ENCODE measurements around the gene ZCCHC7. TPM values are rescaled to one million over a fixed set of nuclear protein-coding genes. Genes with fewer than 3 reads are reported as not detected.
"Not testable (repeated sequence)": the region's sequence is repeated elsewhere in the genome, so short reads cannot be mapped to it uniquely, and the experiment has no call there.

The ZCCHC7 gene
- total RNA-seq, 1 donor from 2014 or later, result 20.3 TPM

- intact Hi-C loops (cut with micrococcal nuclease), result no loop called here
These were observed 275.3 kb downstream of the ZCCHC7 start for GRCh38 chr9:37395663-37396062.

DNA sequence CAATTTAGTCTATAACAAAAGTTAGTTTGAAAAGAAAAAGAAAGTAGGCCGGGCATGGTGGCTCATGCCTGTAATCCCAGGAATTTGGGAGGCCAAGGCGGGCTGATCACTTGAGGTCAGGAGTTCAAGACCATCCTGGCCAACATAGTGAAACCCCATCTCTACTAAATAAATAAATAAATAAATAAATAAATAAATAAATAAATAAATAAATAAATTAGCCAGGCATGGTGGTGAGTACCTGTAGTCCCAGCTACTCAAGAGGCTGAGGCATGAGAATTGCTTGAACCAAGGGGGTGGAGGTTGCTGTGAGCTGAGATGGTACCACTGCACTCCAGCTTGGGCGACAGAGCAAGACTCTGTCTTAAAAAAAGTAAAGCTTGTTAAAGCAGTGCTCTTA is 277.6 kb downstream of the ZCCHC7 start:
- intact Hi-C loops (cut with micrococcal nuclease), result not testable (repeated sequence)

- intact Hi-C loops (cut with micrococcal nuclease), result no loop called here
These were observed 278.2 kb downstream of the ZCCHC7 start for GRCh38 chr9:37398464-37399025.

GRCh38 chr9:37399336-37399735 is 279.0 kb downstream of the ZCCHC7 start:
- intact Hi-C loops (cut with micrococcal nuclease), result no loop called here

DNA sequence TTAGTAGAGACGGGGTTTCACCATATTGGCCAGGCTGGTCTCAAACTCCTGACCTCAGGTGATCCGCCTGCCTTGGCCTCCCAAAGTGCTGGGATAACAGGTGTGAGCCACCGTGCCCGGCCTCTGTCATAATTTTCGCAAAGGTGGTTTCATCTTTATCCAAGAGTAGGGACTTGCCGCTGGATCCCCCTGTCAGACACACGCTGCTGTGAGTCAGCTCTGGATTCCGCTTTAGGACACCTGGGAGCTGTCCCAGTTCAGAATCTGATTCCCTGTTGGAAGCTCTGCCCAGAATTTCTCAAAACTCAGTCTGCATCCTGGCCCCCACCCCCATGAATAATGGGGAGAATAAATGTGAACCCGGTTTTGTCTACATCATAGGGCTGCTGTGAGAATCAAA is 284.2 kb downstream of the ZCCHC7 start:
- intact Hi-C loops (cut with micrococcal nuclease), result no loop called here

- intact Hi-C loops (cut with micrococcal nuclease), result no loop called here
These were observed 285.0 kb downstream of the ZCCHC7 start for GRCh38 chr9:37405350-37405749.

GRCh38 chr9:37405764-37406380 is 285.5 kb downstream of the ZCCHC7 start:
- intact Hi-C loops (cut with micrococcal nuclease), result no loop called here

DNA sequence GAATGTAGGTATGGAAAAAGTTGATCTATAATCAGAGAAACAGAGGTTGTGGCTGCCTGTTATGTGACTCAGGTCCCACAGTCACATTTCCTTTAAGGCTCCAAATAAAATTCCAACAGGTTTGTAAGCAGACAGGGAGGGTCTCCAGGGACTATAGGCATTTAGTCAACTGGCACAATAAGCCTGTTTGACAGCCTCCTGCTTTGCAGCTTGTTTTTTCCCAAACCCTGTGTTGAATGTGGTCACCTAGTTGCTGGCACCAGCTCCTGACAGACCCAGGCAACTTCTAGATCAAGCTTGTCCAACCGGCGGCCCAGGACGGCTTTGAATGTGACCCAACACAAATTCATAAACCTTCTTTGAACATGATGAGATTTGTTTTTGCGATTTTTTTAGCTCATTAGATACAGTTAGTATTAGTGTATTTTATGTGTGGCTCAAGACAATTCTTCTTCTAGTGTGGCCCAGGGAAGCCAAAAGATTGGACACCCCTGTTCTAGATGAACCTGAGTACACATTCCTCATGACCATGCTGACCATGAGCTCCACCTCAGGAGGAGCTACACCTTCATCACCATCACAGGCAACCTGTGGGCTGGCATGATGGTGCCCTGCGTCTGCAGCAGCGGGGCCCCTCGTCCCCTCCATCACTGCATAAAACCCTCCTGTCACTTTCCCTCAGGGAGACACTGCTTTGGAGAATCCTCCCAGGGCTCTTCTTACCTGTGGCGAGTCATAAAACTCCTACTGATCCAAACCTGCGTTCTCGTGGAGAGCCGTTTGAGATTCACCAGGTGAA is 286.4 kb downstream of the ZCCHC7 start:
- intact Hi-C loops (cut with micrococcal nuclease), result no loop called here

DNA sequence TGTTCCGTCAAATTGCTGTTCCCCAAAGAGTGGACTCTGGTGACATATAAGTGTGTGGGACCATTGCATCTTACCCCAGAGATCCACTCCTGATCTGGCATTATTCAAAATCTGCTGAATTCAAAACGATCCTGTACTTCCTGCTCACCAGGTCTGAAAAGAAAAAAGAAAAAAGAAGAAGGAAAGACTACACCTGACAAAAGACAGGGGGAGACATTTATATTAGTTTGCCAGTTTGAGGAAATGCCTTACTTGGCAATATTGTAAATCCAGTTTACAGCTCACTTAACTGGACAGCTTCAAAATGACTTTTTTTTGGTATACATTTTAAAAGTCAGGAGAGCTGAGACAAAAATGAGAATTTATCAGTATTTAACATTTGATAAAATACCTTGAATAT is 287.1 kb downstream of the ZCCHC7 start:
- intact Hi-C loops (cut with micrococcal nuclease), result no loop called here

Other genes with a start within 250 kb of the ZCCHC7 start
- gene PAX5, start 86.3 kb upstream of the ZCCHC7 start, total RNA-seq, result 0.11 and 0.20 TPM in 2 replicates